ENCODE data around the gene MRPS15.

DNA sequence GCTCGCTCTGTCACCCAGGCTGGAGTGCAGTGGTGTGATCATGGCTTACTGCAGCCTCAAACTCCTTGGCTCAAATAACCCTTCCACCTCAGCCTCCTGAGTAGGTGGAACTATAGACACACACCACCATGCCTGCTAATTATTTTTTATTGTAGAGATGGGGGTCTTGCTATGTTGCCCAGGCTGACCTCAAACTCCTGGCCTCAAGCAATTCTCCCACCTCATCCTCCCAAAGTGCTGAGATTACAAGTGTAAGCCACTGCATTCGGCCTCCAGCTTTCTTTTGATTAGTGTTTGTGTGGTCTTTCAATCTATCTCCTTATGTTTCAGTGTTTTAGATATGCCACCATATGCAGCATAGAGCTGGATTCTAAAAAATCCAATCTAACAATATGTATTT lies 38.4 kb upstream of the MRPS15 start:
- TF ChIP-seq POLR2A (IDR thresholded peaks at IDR 0.05; ENCODE audit: low read depth, low read length) = no peak
- TF ChIP-seq POLR2AphosphoS5 (IDR thresholded peaks at IDR 0.05; ENCODE audit: low read depth, low read length) = no peak
- no peak for TF ChIP-seq TAF1 (IDR thresholded peaks at IDR 0.05; ENCODE audit: low read depth, low read length)

All from GM12891 (cell line).